ENCODE measurements around the gene BANF1. TPM values are rescaled to one million over a fixed set of nuclear protein-coding genes. Genes with fewer than 3 reads are reported as not detected.
A peak's percentile ranks its signal among the peaks of the same experiment; 100 is the strongest.

Gene BANF1
- total RNA-seq, 5 donors from 2014 or later (not counting 1 experiment from before 2014, with no cell fraction given): 70.9 to 101 (median 82.6) TPM

- peaks cover 4 to 6% of the 10 kb centered on the region in 2 donors for H3K27me3 Mint-ChIP-seq
- H3K36me3 Mint-ChIP-seq: peaks cover 10% of the 10 kb centered on the region
- no peak for DNase-seq
- ATAC-seq (replicated peaks in 1 of 4): no peak
- CTCF ChIA-PET: interaction anchor here in 1 of 2 donors (1.3 kb wide), 1 partner anchor 14 kb away, joined by 4 read pairs; no protein-coding TSS in a partner anchor
- H3K27me3 ChIP-seq (replicated peaks in 1 of 2; ENCODE audit: control insufficient read depth in 2 of 2, extremely low read depth in 1 of 2, insufficient read depth in 2 of 2, low read length in 1 of 2): peaks cover 0 to 26% of the 10 kb centered on the region in 2 experiments
- peaks cover 30 to 38% (median 32%) of the 10 kb centered on the region in 3 donors for H3K4me1 Mint-ChIP-seq
- peak overlapping the region; percentile 88 to 92 for H3K27ac Mint-ChIP-seq
- POLR2A ChIA-PET: interaction anchor here in 1 of 2 donors (0.7 kb wide), 1 partner anchor 552 kb away, joined by 3 read pairs; no protein-coding TSS in a partner anchor
- H3K9me3 ChIP-seq: no peaks in the 10 kb centered on the region
- H3K4me3 Mint-ChIP-seq: peak overlapping the region; percentile 97 to 100 (median 98)
- peaks cover 0 to 26% of the 10 kb centered on the region in 2 donors for H3K36me3 ChIP-seq (ENCODE audit: control insufficient read depth in 2 of 2, extremely low read depth in 1 of 2, insufficient read depth in 1 of 2, low read length in 1 of 2)
- WGBS (ENCODE audit: insufficient coverage): 52% methylated on average over 9 of the region's 12 CpGs
- H3K27ac ChIP-seq (ENCODE audit: low read length): peak overlapping the region; percentile 86
- peaks cover 11 to 32% of the 10 kb centered on the region in 2 experiments for H3K4me1 ChIP-seq (ENCODE audit: control insufficient read depth in 1 of 2, extremely low read depth in 1 of 2, insufficient read depth in 2 of 2, low read length in 2 of 2)
- peak overlapping the region; percentile 95 for H3K4me3 ChIP-seq (ENCODE audit: control insufficient read depth in 1 of 2, extremely low read depth in 1 of 2, low read length in 1 of 2)
- no peaks in the 10 kb centered on the region for H3K9me3 Mint-ChIP-seq
These were observed 49.1 kb downstream of the BANF1 start for GRCh38 chr11:66051371-66051765.

GRCh38 chr11:66051766-66052663 is 49.7 kb downstream of the BANF1 start, which contains the start of gene SF3B2:
Gene SF3B2 (plus strand): TSS chr11:66052364. CDS start chr11:66052385, 21 bp downstream.
- Mint-ChIP-seq H3K4me3 (peak within 1 kb of the TSS; percentile 97 to 100 (median 98)), H3K27ac (peak within 1 kb of the TSS; percentile 98 to 99), H3K9me3 (no peaks in the 10 kb centered on the region), H3K4me1 (peaks cover 30 to 38% (median 32%) of the 10 kb centered on the region in 3 donors), H3K36me3 (peaks cover 13% of the 10 kb centered on the region), H3K27me3 (peaks cover 4 to 6% of the 10 kb centered on the region in 2 donors)
- H3K4me1 ChIP-seq (ENCODE audit: control insufficient read depth in 1 of 2, extremely low read depth in 1 of 2, insufficient read depth in 2 of 2, low read length in 2 of 2): peaks cover 11 to 32% of the 10 kb centered on the region in 2 experiments
- ChIA-PET POLR2A (interaction anchor here (0.5 to 1.2 kb wide), 6 partner anchors 39 to 553 kb away, joined by 3 to 11 read pairs (median 3); partner anchors contain the start of genes BANF1 (in 1 of the 2) and SIPA1 (in 1 of the 2)), CTCF (interaction anchor here (0.8 to 2.0 kb wide), 5 partner anchors 10 to 84 kb away, joined by 3 to 10 read pairs (median 4); no protein-coding TSS in a partner anchor)
- ATAC-seq (replicated peaks in 1 of 4) (peak; percentile 95 to 99 (median 98)), DNase-seq (peak; percentile 88 to 97 (median 92))
- peak within 1 kb of the TSS; percentile 95 for H3K4me3 ChIP-seq (ENCODE audit: control insufficient read depth in 1 of 2, extremely low read depth in 1 of 2, low read length in 1 of 2)
- WGBS (ENCODE audit: insufficient coverage): under 1% methylated on average over 84 of the region's 84 CpGs
- peak within 1 kb of the TSS; percentile 86 for H3K27ac ChIP-seq (ENCODE audit: low read length)
- peaks cover 0 to 24% of the 10 kb centered on the region in 2 experiments for H3K27me3 ChIP-seq (replicated peaks in 1 of 2; ENCODE audit: control insufficient read depth in 2 of 2, extremely low read depth in 1 of 2, insufficient read depth in 2 of 2, low read length in 1 of 2)
- H3K9me3 ChIP-seq: no peaks in the 10 kb centered on the region
- H3K36me3 ChIP-seq (ENCODE audit: control insufficient read depth in 2 of 2, extremely low read depth in 1 of 2, insufficient read depth in 1 of 2, low read length in 1 of 2): peaks cover 6 to 32% of the 10 kb centered on the region in 2 donors

- peaks cover 4 to 6% of the 10 kb centered on the region in 2 donors for H3K27me3 Mint-ChIP-seq
- H3K27ac Mint-ChIP-seq: peak overlapping the region; percentile 98 to 99
- peak overlapping the region; percentile 95 for H3K4me3 ChIP-seq (ENCODE audit: control insufficient read depth in 1 of 2, extremely low read depth in 1 of 2, low read length in 1 of 2)
- WGBS (ENCODE audit: insufficient coverage): 1% methylated on average over 17 of the region's 17 CpGs
- peaks cover 30 to 38% (median 32%) of the 10 kb centered on the region in 3 donors for H3K4me1 Mint-ChIP-seq
- peaks cover 6 to 38% of the 10 kb centered on the region in 2 donors for H3K36me3 ChIP-seq (ENCODE audit: control insufficient read depth in 2 of 2, extremely low read depth in 1 of 2, insufficient read depth in 1 of 2, low read length in 1 of 2)
- ATAC-seq (replicated peaks in 1 of 4) (peak in 2 of 4 experiments; percentile 1 to 2), DNase-seq (no peak)
- POLR2A ChIA-PET: interaction anchor here (0.7 to 1.2 kb wide), 4 partner anchors 39 to 486 kb away, joined by 3 to 11 read pairs (median 4); partner anchors contain the start of gene BANF1 (in 1 of the 2)
- peaks cover 0 to 18% of the 10 kb centered on the region in 2 experiments for H3K27me3 ChIP-seq (replicated peaks in 1 of 2; ENCODE audit: control insufficient read depth in 2 of 2, extremely low read depth in 1 of 2, insufficient read depth in 2 of 2, low read length in 1 of 2)
- H3K36me3 Mint-ChIP-seq: peaks cover 18% of the 10 kb centered on the region
- H3K27ac ChIP-seq (ENCODE audit: low read length): peak overlapping the region; percentile 76
- no peaks in the 10 kb centered on the region for H3K9me3 ChIP-seq
- H3K4me1 ChIP-seq (ENCODE audit: control insufficient read depth in 1 of 2, extremely low read depth in 1 of 2, insufficient read depth in 2 of 2, low read length in 2 of 2): peaks cover 11 to 32% of the 10 kb centered on the region in 2 experiments
- peak overlapping the region; percentile 97 to 100 (median 98) for H3K4me3 Mint-ChIP-seq
- no peaks in the 10 kb centered on the region for H3K9me3 Mint-ChIP-seq
- CTCF ChIA-PET: interaction anchor here (0.8 to 2.0 kb wide), 4 partner anchors 10 to 83 kb away, joined by 3 to 10 read pairs (median 5); no protein-coding TSS in a partner anchor
These were observed 50.3 kb downstream of the BANF1 start for GRCh38 chr11:66052664-66052982.

Other genes with a start within 250 kb of the BANF1 start
- 10 to 100 TPM; 17.7 to 31.6 (median 30.1) TPM for gene AP5B1, start 221.5 kb upstream of the BANF1 start, total RNA-seq
- gene OVOL1, start 215.4 kb upstream of the BANF1 start, total RNA-seq: under 1 TPM in 2 of 5 donors, not detected in 3; 0.12 to 0.13 TPM
- gene SNX32, start 168.5 kb upstream of the BANF1 start, total RNA-seq: 1 to 10 TPM in 4 of 5 donors, under 1 TPM in 1; 0.26 to 1.4 (median 1.2) TPM
- 100 to 1,000 TPM; 584 to 761 (median 636) TPM for gene CFL1, start 144.3 kb upstream of the BANF1 start, total RNA-seq
- gene MUS81, start 142.1 kb upstream of the BANF1 start, total RNA-seq: 100 to 1,000 TPM in 2 of 5 donors, 10 to 100 TPM in 3; 55.5 to 118 (median 95.6) TPM
- gene EFEMP2, start 129.7 kb upstream of the BANF1 start, total RNA-seq: 10 to 100 TPM in 3 of 5 donors, 1 to 10 TPM in 2; 7.0 to 14.1 (median 10.2) TPM
- 100 to 1,000 TPM in 1 of 5 donors, 10 to 100 TPM in 4; 45.3 to 127 (median 66.4) TPM for gene CTSW, start 122.7 kb upstream of the BANF1 start, total RNA-seq
- gene FIBP, start 114.0 kb upstream of the BANF1 start, total RNA-seq: 10 to 100 TPM; 30.2 to 47.1 (median 39.2) TPM
- 10 to 100 TPM; 20.3 to 39.0 (median 37.4) TPM for gene CCDC85B, start 111.8 kb upstream of the BANF1 start, total RNA-seq
- 1 to 10 TPM in 2 of 5 donors, under 1 TPM in 3; 0.49 to 1.6 (median 0.65) TPM for gene FOSL1, start 102.1 kb upstream of the BANF1 start, total RNA-seq
- gene C11orf68, start 83.4 kb upstream of the BANF1 start, total RNA-seq: 10 to 100 TPM; 20.5 to 66.7 (median 63.3) TPM
- 100 to 1,000 TPM in 3 of 5 donors, 10 to 100 TPM in 2; 56.3 to 122 (median 107) TPM for gene DRAP1, start 83.1 kb upstream of the BANF1 start, total RNA-seq
- not detected for gene TSGA10IP, start 57.0 kb upstream of the BANF1 start, total RNA-seq
- 10 to 100 TPM; 70.9 to 95.2 (median 89.9) TPM for gene SART1, start 40.8 kb upstream of the BANF1 start, total RNA-seq
- gene EIF1AD, start 346 bp upstream of the BANF1 start, total RNA-seq: 100 to 1,000 TPM in 1 of 5 donors, 10 to 100 TPM in 4; 50.7 to 114 (median 58.8) TPM
- gene CST6, start 9.5 kb downstream of the BANF1 start, total RNA-seq: not detected
- not detected for gene CATSPER1, start 24.0 kb downstream of the BANF1 start, total RNA-seq
- gene GAL3ST3, start 46.7 kb downstream of the BANF1 start, total RNA-seq: under 1 TPM in 1 of 5 donors, not detected in 4; 0.18 TPM
- 100 to 1,000 TPM; 189 to 264 (median 224) TPM for gene SF3B2, start 49.9 kb downstream of the BANF1 start, total RNA-seq
- 100 to 1,000 TPM; 222 to 268 (median 236) TPM for gene PACS1, start 67.8 kb downstream of the BANF1 start, total RNA-seq

Data from T-cell (primary cell).